Measurements from ENCODE around the gene A1BG. TPM values are rescaled to one million over a fixed set of nuclear protein-coding genes. Genes with fewer than 3 reads are reported as not detected.

The A1BG gene
- total RNA-seq, 1 donor from 2014 or later: 53.8 TPM

- Mint-ChIP-seq H3K27me3 (ENCODE audit: low read depth) (no peaks in the 10 kb centered on the region), H3K27ac (ENCODE audit: unreplicated experiment) (no peak overlapping the region), H3K36me3 (ENCODE audit: low read depth) (peaks cover under 1% of the 10 kb centered on the region), H3K4me1 (ENCODE audit: low read depth) (peaks cover 18% of the 10 kb centered on the region), H3K4me3 (ENCODE audit: unreplicated experiment) (peak overlapping the region; percentile 78), H3K9me3 (ENCODE audit: low read depth) (no peaks in the 10 kb centered on the region)
- DNase-seq (ENCODE audit: low spot score): peak; percentile 56
- no peak for TF ChIP-seq CTCF (IDR thresholded peaks at IDR 0.05)
Measured at GRCh38 chr19:58399903-58400302, 46.6 kb upstream of the A1BG start.

GRCh38 chr19:58398545-58398944 is 45.3 kb upstream of the A1BG start:
- Mint-ChIP-seq H3K27ac (ENCODE audit: unreplicated experiment) (no peak overlapping the region), H3K9me3 (ENCODE audit: low read depth) (no peaks in the 10 kb centered on the region), H3K4me1 (ENCODE audit: low read depth) (peaks cover 16% of the 10 kb centered on the region), H3K36me3 (ENCODE audit: low read depth) (peaks cover 11% of the 10 kb centered on the region), H3K27me3 (ENCODE audit: low read depth) (no peaks in the 10 kb centered on the region), H3K4me3 (ENCODE audit: unreplicated experiment) (no peak overlapping the region)
- peak; percentile 77 for DNase-seq (ENCODE audit: low spot score)
- TF ChIP-seq CTCF (IDR thresholded peaks at IDR 0.05): no peak

GRCh38 chr19:58398087-58398486 is 44.8 kb upstream of the A1BG start:
- H3K27me3 Mint-ChIP-seq (ENCODE audit: low read depth): no peaks in the 10 kb centered on the region
- H3K27ac Mint-ChIP-seq (ENCODE audit: unreplicated experiment): no peak overlapping the region
- H3K4me3 Mint-ChIP-seq (ENCODE audit: unreplicated experiment): no peak overlapping the region
- H3K4me1 Mint-ChIP-seq (ENCODE audit: low read depth): peaks cover 13% of the 10 kb centered on the region
- no peaks in the 10 kb centered on the region for H3K9me3 Mint-ChIP-seq (ENCODE audit: low read depth)
- peaks cover 12% of the 10 kb centered on the region for H3K36me3 Mint-ChIP-seq (ENCODE audit: low read depth)
- no peak for TF ChIP-seq CTCF (IDR thresholded peaks at IDR 0.05)
- no peak for DNase-seq (ENCODE audit: low spot score)

DNA sequence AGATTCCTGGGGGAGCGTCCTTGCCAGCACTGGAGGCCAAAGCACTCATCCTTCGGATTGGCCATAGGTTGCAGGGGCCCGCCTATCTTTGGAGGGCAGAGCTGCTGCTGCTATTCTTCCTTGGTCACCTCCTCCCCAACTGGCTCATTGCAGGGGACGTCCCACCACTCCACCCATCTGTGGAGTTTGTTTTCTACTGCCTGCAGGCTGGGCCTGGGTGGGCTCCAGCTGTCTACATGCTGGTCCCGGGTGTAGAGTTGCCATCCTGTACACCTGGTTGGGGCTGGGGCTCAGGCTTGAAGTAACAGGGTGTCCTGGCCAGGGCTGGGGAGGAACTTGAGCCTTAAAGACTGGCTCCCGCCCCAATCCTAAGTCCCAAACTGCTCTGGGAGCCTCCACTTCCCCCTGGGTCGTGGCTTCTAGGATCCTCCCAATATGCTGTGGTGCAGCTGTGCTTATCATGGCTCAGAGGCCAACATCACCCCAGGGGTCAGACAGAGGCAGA is 44.3 kb upstream of the A1BG start:
- no peak overlapping the region for H3K4me3 Mint-ChIP-seq (ENCODE audit: unreplicated experiment)
- H3K9me3 Mint-ChIP-seq (ENCODE audit: low read depth): no peaks in the 10 kb centered on the region
- H3K4me1 Mint-ChIP-seq (ENCODE audit: low read depth): peaks cover 13% of the 10 kb centered on the region
- no peak for TF ChIP-seq CTCF (IDR thresholded peaks at IDR 0.05)
- DNase-seq (ENCODE audit: low spot score): peak; percentile 74
- H3K27ac Mint-ChIP-seq (ENCODE audit: unreplicated experiment): no peak overlapping the region
- H3K36me3 Mint-ChIP-seq (ENCODE audit: low read depth): peaks cover 16% of the 10 kb centered on the region
- H3K27me3 Mint-ChIP-seq (ENCODE audit: low read depth): no peaks in the 10 kb centered on the region

- DNase-seq (ENCODE audit: low spot score): no peak
- Mint-ChIP-seq H3K9me3 (ENCODE audit: low read depth) (no peaks in the 10 kb centered on the region), H3K4me1 (ENCODE audit: low read depth) (peaks cover 13% of the 10 kb centered on the region), H3K4me3 (ENCODE audit: unreplicated experiment) (no peak overlapping the region), H3K27me3 (ENCODE audit: low read depth) (no peaks in the 10 kb centered on the region), H3K36me3 (ENCODE audit: low read depth) (peaks cover 16% of the 10 kb centered on the region), H3K27ac (ENCODE audit: unreplicated experiment) (no peak overlapping the region)
- no peak for TF ChIP-seq CTCF (IDR thresholded peaks at IDR 0.05)
Measured at GRCh38 chr19:58396691-58397532, 43.6 kb upstream of the A1BG start.

All from chondrocyte (in vitro differentiated cells).